ENCODE measurements around the gene CFAP97D1. TPM values are rescaled to one million over a fixed set of nuclear protein-coding genes. Genes with fewer than 3 reads are reported as not detected.

The CFAP97D1 gene
- total and polyA plus RNA-seq, 10 of the 15 experiments (the other 5 are each of a cell fraction or from before 2014, with no cell fraction given): 0.13 TPM; not detected in 9

- TF ChIP-seq ELK1 (IDR thresholded peaks at IDR 0.05; ENCODE audit: low read depth, low read length) (no peak), FOXM1 (IDR thresholded peaks at IDR 0.05; ENCODE audit: low read depth, low read length) (no peak), SREBF2 (IDR thresholded peaks at IDR 0.05; ENCODE audit: low read length) (no peak), CEBPB (IDR thresholded peaks at IDR 0.05; ENCODE audit: borderline replicate concordance in 1 of 2, low read depth in 2 of 2, low read length in 2 of 2) (no peak), RBBP5 (conservative IDR thresholded peaks at IDR 0.05) (no peak), TAF1 (IDR thresholded peaks at IDR 0.05; ENCODE audit: borderline replicate concordance, low read depth, low read length) (no peak), DPF2 (IDR thresholded peaks at IDR 0.05) (peak; percentile 82), NR2C1 (IDR thresholded peaks at IDR 0.05) (0 out of 2 replicates have a peak, but pooled peaks have one; percentile 15), HDAC6 (IDR thresholded peaks at IDR 0.05; ENCODE audit: unreplicated experiment) (no peak), NFIC (IDR thresholded peaks at IDR 0.05; ENCODE audit: low read depth, low read length) (no peak), ZNF217 (IDR thresholded peaks at IDR 0.05) (no peak), RAD51 (IDR thresholded peaks at IDR 0.05) (peak; percentile 58; the same call in 1 of the 2 replicates), IKZF2 (IDR thresholded peaks at IDR 0.05) (peak; percentile 50 to 56; a peak in 2 of 4 replicates), TCF3 (IDR thresholded peaks at IDR 0.05; ENCODE audit: borderline replicate concordance, insufficient read depth, low read depth, low read length) (no peak), RELA (IDR thresholded peaks at IDR 0.05; ENCODE audit: borderline replicate concordance, partially characterized antibody) (no peak), TCF12 (IDR thresholded peaks at IDR 0.05; ENCODE audit: low read depth, low read length) (no peak), MTA3 (IDR thresholded peaks at IDR 0.05; ENCODE audit: borderline replicate concordance, low read length) (no peak), YBX1 (IDR thresholded peaks at IDR 0.05) (no peak), CBX3 (IDR thresholded peaks at IDR 0.05; ENCODE audit: borderline replicate concordance, low read depth) (no peak), PAX5 (IDR thresholded peaks at IDR 0.05; ENCODE audit: borderline replicate concordance, low read depth, low read length) (no peak), ZBED1 (IDR thresholded peaks at IDR 0.05; ENCODE audit: borderline replicate concordance) (no peak), RUNX3 (IDR thresholded peaks at IDR 0.05; ENCODE audit: low read length) (peak; percentile 73), SREBF1 (IDR thresholded peaks at IDR 0.05; ENCODE audit: low read length) (no peak)
- TF ChIP-seq, protein P1, sequence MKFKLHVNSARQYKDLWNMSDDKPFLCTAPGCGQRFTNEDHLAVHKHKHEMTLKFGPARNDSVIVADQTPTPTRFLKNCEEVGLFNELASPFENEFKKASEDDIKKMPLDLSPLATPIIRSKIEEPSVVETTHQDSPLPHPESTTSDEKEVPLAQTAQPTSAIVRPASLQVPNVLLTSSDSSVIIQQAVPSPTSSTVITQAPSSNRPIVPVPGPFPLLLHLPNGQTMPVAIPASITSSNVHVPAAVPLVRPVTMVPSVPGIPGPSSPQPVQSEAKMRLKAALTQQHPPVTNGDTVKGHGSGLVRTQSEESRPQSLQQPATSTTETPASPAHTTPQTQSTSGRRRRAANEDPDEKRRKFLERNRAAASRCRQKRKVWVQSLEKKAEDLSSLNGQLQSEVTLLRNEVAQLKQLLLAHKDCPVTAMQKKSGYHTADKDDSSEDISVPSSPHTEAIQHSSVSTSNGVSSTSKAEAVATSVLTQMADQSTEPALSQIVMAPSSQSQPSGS (IDR thresholded peaks at IDR 0.05; ENCODE audit: low read length): 0 out of 2 replicates have a peak, but pooled peaks have one; percentile 27
- TF ChIP-seq, protein P2, sequence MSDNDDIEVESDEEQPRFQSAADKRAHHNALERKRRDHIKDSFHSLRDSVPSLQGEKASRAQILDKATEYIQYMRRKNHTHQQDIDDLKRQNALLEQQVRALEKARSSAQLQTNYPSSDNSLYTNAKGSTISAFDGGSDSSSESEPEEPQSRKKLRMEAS (IDR thresholded peaks at IDR 0.05; ENCODE audit: low read depth, low read length): no peak
- TF ChIP-seq, protein P3, sequence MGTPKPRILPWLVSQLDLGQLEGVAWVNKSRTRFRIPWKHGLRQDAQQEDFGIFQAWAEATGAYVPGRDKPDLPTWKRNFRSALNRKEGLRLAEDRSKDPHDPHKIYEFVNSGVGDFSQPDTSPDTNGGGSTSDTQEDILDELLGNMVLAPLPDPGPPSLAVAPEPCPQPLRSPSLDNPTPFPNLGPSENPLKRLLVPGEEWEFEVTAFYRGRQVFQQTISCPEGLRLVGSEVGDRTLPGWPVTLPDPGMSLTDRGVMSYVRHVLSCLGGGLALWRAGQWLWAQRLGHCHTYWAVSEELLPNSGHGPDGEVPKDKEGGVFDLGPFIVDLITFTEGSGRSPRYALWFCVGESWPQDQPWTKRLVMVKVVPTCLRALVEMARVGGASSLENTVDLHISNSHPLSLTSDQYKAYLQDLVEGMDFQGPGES (IDR thresholded peaks at IDR 0.05): no peak
- TF ChIP-seq, protein P4, sequence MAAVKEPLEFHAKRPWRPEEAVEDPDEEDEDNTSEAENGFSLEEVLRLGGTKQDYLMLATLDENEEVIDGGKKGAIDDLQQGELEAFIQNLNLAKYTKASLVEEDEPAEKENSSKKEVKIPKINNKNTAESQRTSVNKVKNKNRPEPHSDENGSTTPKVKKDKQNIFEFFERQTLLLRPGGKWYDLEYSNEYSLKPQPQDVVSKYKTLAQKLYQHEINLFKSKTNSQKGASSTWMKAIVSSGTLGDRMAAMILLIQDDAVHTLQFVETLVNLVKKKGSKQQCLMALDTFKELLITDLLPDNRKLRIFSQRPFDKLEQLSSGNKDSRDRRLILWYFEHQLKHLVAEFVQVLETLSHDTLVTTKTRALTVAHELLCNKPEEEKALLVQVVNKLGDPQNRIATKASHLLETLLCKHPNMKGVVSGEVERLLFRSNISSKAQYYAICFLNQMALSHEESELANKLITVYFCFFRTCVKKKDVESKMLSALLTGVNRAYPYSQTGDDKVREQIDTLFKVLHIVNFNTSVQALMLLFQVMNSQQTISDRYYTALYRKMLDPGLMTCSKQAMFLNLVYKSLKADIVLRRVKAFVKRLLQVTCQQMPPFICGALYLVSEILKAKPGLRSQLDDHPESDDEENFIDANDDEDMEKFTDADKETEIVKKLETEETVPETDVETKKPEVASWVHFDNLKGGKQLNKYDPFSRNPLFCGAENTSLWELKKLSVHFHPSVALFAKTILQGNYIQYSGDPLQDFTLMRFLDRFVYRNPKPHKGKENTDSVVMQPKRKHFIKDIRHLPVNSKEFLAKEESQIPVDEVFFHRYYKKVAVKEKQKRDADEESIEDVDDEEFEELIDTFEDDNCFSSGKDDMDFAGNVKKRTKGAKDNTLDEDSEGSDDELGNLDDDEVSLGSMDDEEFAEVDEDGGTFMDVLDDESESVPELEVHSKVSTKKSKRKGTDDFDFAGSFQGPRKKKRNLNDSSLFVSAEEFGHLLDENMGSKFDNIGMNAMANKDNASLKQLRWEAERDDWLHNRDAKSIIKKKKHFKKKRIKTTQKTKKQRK (IDR thresholded peaks at IDR 0.05; ENCODE audit: low read depth, low read length): no peak
These were observed 26.6 kb upstream of the CFAP97D1 start (continued) for GRCh38 chr17:43753493-43754129.

Measured in GM12878 (cell line).